A549 (cell line): ENCODE data around the gene ZNF844. TPM values are rescaled to one million over a fixed set of nuclear protein-coding genes. Genes with fewer than 3 reads are reported as not detected.

Source experiments
- ATAC-seq, 2 experiments: fragments of 200-7000 bp in 1 of 2; fragments of >200 bp in 1 of 2; cut with Nextera tagmentation in 1 of 2; cut with Tn5 transposase in 1 of 2; 3 replicates each; pipeline versions ENCODE4 v1.8.0 to v1.9.1; 2018 to 2020; ENCODE audit warnings: mild to moderate bottlenecking in 1 of 2, moderate library complexity in 1 of 2
- CTCF ChIA-PET: fragments of 300-600 bp; sonication (Branson Sonifier 250); formaldehyde crosslinking; extraction: SDS; loops from one replicate; lab custom pipeline; 2021; ENCODE audit warnings: antibody characterized with exemption, inconsistent platforms; lab: Yijun Ruan, JAX
- POLR2A ChIA-PET: fragments of 350-600 bp; formaldehyde crosslinking; extraction: SDS; loops from one replicate; lab custom pipeline; 2021; ENCODE audit warnings: antibody characterized with exemption, inconsistent platforms; lab: Yijun Ruan, JAX
- DNase-seq, 2 experiments: peaks; one replicate each; pipeline versions ENCODE4 v3.0.0 to v3.0.0-alpha.2; 2011 to 2016; ENCODE audit warnings: low read depth in 1 of 2, low spot score in 1 of 2
- FAIRE-seq: peaks from 2 replicates; lab custom pipeline; 2011; peaks lifted over from hg19 to GRCh38; lab: Jason Lieb, UNC
- H3K27ac ChIP-seq, 2 experiments: fragments of >200 bp; sonication (Bioruptor Twin); formaldehyde crosslinking; 3 replicates each; pipeline ENCODE4 v1.5.1; 2016 to 2017
- H3K4me1 ChIP-seq: fragments of >200 bp; sonication (Bioruptor Twin); formaldehyde crosslinking; 3 replicates; pipeline ENCODE4 v1.6.1; 2016
- H3K4me2 ChIP-seq: fragments of >200 bp; sonication (Bioruptor Twin); formaldehyde crosslinking; 3 replicates; pipeline ENCODE4 v1.6.1; 2016
- H3K4me3 ChIP-seq: fragments of >200 bp; sonication (Bioruptor Twin); formaldehyde crosslinking; 3 replicates; pipeline ENCODE4 v1.5.1; 2016
- H3K9me3 ChIP-seq: fragments of >200 bp; sonication (Bioruptor Twin); formaldehyde crosslinking; 3 replicates; pipeline ENCODE4 v1.6.1; 2016
- ATOH8 ChIP-seq: fragments of 250-450 bp; sonication (Bioruptor Pico); IDR thresholded peaks from 2 replicates; pipeline ENCODE4 v1.5.0; 2020; ENCODE audit warnings: low read depth, mild to moderate bottlenecking, moderate library complexity
- CHD2 ChIP-seq: fragments of 150-350 bp; IDR thresholded peaks from 2 replicates; pipeline ENCODE4 v1.6.1; 2014; ENCODE audit warnings: low read length; ENCODE audit not compliant: partially characterized antibody
- EHF ChIP-seq: fragments of 250-450 bp; sonication (Bioruptor Pico); IDR thresholded peaks from 2 replicates; pipeline ENCODE4 v1.5.0; 2020; ENCODE audit warnings: mild to moderate bottlenecking
- EHMT2 ChIP-seq: fragments of 200-600 bp; sonication (generic); IDR thresholded peaks from 2 replicates; pipeline ENCODE4 v1.6.1; 2016; ENCODE audit warnings: antibody characterized with exemption, low read depth, mild to moderate bottlenecking, moderate library complexity
- ELK1 ChIP-seq: fragments of 150-350 bp; IDR thresholded peaks from 2 replicates; pipeline ENCODE4 v1.6.1; 2014; ENCODE audit warnings: low read depth, mild to moderate bottlenecking, low read length
- ESRRA ChIP-seq: fragments of 150-350 bp; IDR thresholded peaks from 2 replicates; pipeline ENCODE4 v1.6.1; 2014; ENCODE audit warnings: mild to moderate bottlenecking, low read length, borderline replicate concordance
- FOSL2 ChIP-seq, 2 experiments: fragments of 450-650 bp in 1 of 2; fragments of >200 bp in 1 of 2; sonication (Bioruptor Twin) in 1 of 2; formaldehyde crosslinking; IDR thresholded peaks; 2 replicates each; pipeline versions ENCODE4 v1.5.0 to v1.6.1; 2016 to 2020; ENCODE audit warnings: mild to moderate bottlenecking in 1 of 2, moderate library complexity in 1 of 2
- HEYL ChIP-seq: fragments of 250-450 bp; sonication (Bioruptor Pico); IDR thresholded peaks from 2 replicates; pipeline ENCODE4 v1.8.0; 2021; ENCODE audit warnings: mild to moderate bottlenecking, moderate library complexity
- HOXA7 ChIP-seq: fragments of 250-450 bp; sonication (Bioruptor Pico); IDR thresholded peaks from 2 replicates; pipeline ENCODE4 v1.5.0; 2020; ENCODE audit warnings: mild to moderate bottlenecking, moderate library complexity
- JUN ChIP-seq, 2 experiments: fragments of >200 bp; sonication (Bioruptor Twin); formaldehyde crosslinking; IDR thresholded peaks; 2 replicates in 1 of 2; 3 replicates in 1 of 2; pipeline ENCODE4 v1.6.1; 2016 to 2017
- JUNB ChIP-seq: fragments of >200 bp; sonication (Bioruptor Twin); formaldehyde crosslinking; IDR thresholded peaks from 2 replicates; pipeline ENCODE4 v1.6.1; 2016
- MAX ChIP-seq: IDR thresholded peaks from 2 replicates; pipeline ENCODE4 v1.6.1; 2012
- MYC ChIP-seq: IDR thresholded peaks from 2 replicates; pipeline ENCODE4 v1.6.1; 2012; ENCODE audit warnings: mild to moderate bottlenecking, inconsistent platforms, low read length, improper control_type of control experiment, borderline replicate concordance
- POLR2AphosphoS2 ChIP-seq: conservative IDR thresholded peaks from 2 replicates; pipeline ENCODE4 v1.6.1; 2012; ENCODE audit warnings: low read length, improper control_type of control experiment, inconsistent platforms
- RARB ChIP-seq: fragments of 250-450 bp; sonication (Bioruptor Pico); IDR thresholded peaks from 2 replicates; pipeline ENCODE4 v1.8.0; 2021; ENCODE audit warnings: mild to moderate bottlenecking, moderate library complexity
- RFX5 ChIP-seq: fragments of 450-650 bp; IDR thresholded peaks from 2 replicates; pipeline ENCODE4 v1.7.1; 2014; ENCODE audit warnings: antibody characterized with exemption, mild to moderate bottlenecking, moderate library complexity
- ZNF302 ChIP-seq: fragments of 250-450 bp; sonication (Bioruptor Pico); IDR thresholded peaks from 2 replicates; pipeline ENCODE4 v1.9.0; 2021; ENCODE audit warnings: inconsistent platforms, mild to moderate bottlenecking, moderate library complexity
- ZSCAN20 ChIP-seq: fragments of 250-450 bp; sonication (Bioruptor Pico); IDR thresholded peaks from 2 replicates; pipeline ENCODE4 v1.8.0; 2022; ENCODE audit warnings: mild to moderate bottlenecking, moderate library complexity
- WGBS: methylation state at CpG from one replicate; pipeline ENCODE4 v1.1.6; 2017; ENCODE audit errors: missing lambda C conversion rate; 5-methylcytosine and 5-hydroxymethylcytosine counted together
- polyA plus RNA-seq, 4 experiments: library from polyadenylated mRNA; depleted of rRNA in 3 of 4; stranded (reverse); fragments of >200 nt; fragmentation: RNase III in 1 of 4; extraction: RNeasy Plus Mini Kit Qiagen cat#74134 plus additional on column Dnase treatment in 1 of 4; gene quantifications; 2 replicates in 3 of 4; 3 replicates in 1 of 4; pipeline ENCODE4 v1.2.3, GENCODE V29; 2011 to 2017
- TF ChIP-seq, protein P1 (sequence below): fragments of >200 bp; sonication (Bioruptor Twin); formaldehyde crosslinking; IDR thresholded peaks from 3 replicates; pipeline ENCODE4 v1.6.1; 2016
- TF ChIP-seq, protein P2 (sequence below): fragments of 450-650 bp; IDR thresholded peaks from 2 replicates; pipeline ENCODE4 v1.6.1; 2014; ENCODE audit warnings: antibody characterized with exemption

ZNF844 gene
- polyA plus RNA-seq, 2 of the 4 experiments (the other 2 are of a cell fraction), result not detected

GRCh38 chr19:12112701-12113100, 48.2 kb downstream of the ZNF844 start (continued):
- no peak for TF ChIP-seq JUN (IDR thresholded peaks at IDR 0.05)
- TF ChIP-seq JUNB, result no peak

- CTCF ChIA-PET, result no interaction called here
- no peak for DNase-seq
- Histone ChIP-seq H3K9me3 (peaks cover 4% of the 10 kb centered on the region; the same call in 1 of the 3 replicates), H3K4me1 (no peaks in the 10 kb centered on the region), H3K4me3 (no peak overlapping the region), H3K27ac (no peak overlapping the region), H3K4me2 (no peak overlapping the region)
- POLR2A ChIA-PET, result no interaction called here
- TF ChIP-seq, protein P1, sequence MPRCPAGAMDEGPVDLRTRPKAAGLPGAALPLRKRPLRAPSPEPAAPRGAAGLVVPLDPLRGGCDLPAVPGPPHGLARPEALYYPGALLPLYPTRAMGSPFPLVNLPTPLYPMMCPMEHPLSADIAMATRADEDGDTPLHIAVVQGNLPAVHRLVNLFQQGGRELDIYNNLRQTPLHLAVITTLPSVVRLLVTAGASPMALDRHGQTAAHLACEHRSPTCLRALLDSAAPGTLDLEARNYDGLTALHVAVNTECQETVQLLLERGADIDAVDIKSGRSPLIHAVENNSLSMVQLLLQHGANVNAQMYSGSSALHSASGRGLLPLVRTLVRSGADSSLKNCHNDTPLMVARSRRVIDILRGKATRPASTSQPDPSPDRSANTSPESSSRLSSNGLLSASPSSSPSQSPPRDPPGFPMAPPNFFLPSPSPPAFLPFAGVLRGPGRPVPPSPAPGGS, result no peak
- ATAC-seq, result no peak
- FAIRE-seq, result no peak
- 12% methylated on average over 5 of the region's 5 CpGs for WGBS
These were observed 48.6 kb downstream of the ZNF844 start for GRCh38 chr19:12113121-12113520.

DNA sequence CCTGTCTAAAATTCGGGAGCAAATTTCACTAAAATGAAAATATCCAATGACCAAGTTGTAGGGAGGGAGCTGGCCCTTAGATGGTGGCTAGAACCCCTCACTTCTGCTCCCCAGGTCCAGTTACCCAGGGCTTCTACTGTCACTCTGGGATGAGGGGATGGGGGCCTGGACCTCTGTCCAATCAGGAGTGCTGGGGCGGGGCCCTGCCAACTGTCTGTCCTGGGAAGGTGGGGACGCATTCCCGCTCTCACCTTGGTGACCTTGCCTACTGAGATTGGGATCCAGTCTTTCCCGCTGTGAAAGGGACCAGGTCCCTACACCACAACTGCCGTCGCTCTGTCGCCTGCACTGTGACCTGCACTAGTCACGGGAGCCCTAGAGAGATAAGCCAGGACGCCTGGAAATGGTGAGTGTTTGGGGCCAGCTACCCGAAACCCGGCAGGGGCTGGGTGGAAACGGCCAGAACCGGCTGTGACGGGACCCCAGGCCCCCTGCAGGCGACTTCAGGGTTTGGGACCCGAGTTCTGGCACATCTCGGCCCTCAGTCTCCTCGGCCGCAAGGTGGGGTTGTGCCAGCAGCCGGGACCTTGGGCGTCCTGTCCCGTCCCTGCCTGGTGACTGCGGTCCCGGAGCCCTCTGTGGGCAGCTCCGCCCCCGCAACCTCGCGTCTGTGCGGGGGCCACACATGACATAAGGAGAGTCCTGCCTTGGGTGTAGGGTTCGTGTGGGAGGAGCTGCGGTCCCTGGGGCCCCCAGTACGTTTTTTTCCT, 52.9 kb downstream of the ZNF844 start:
- POLR2A ChIA-PET, result no interaction called here
- no peak for ATAC-seq
- Histone ChIP-seq H3K4me3 (no peak overlapping the region), H3K4me2 (no peak overlapping the region), H3K27ac (no peak overlapping the region), H3K9me3 (peaks cover 3% of the 10 kb centered on the region; the same call in 1 of the 3 replicates), H3K4me1 (no peaks in the 10 kb centered on the region)
- TF ChIP-seq ZNF302 (CRISPR knock-in tag), result no peak
- TF ChIP-seq ESRRA, result no peak
- TF ChIP-seq POLR2AphosphoS2, result no peak
- no peak for TF ChIP-seq RARB (CRISPR knock-in tag)
- TF ChIP-seq MAX, result no peak
- TF ChIP-seq HOXA7 (CRISPR knock-in tag), result no peak
- TF ChIP-seq JUN (IDR thresholded peaks at IDR 0.05), result no peak
- TF ChIP-seq EHMT2, result no peak
- TF ChIP-seq ZSCAN20, result no peak
- no peak for TF ChIP-seq MYC
- TF ChIP-seq, protein P1, result no peak
- no peak for TF ChIP-seq RFX5
- no peak for TF ChIP-seq CHD2
- TF ChIP-seq ELK1, result no peak
- no peak for TF ChIP-seq FOSL2 (IDR thresholded peaks at IDR 0.05)
- no peak for TF ChIP-seq FOSL2 (CRISPR knock-in tag; IDR thresholded peaks at IDR 0.05)
- TF ChIP-seq EHF (CRISPR knock-in tag), result no peak
- TF ChIP-seq, protein P2, sequence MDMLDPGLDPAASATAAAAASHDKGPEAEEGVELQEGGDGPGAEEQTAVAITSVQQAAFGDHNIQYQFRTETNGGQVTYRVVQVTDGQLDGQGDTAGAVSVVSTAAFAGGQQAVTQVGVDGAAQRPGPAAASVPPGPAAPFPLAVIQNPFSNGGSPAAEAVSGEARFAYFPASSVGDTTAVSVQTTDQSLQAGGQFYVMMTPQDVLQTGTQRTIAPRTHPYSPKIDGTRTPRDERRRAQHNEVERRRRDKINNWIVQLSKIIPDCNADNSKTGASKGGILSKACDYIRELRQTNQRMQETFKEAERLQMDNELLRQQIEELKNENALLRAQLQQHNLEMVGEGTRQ, result no peak
- no peak for TF ChIP-seq HEYL
- TF ChIP-seq ATOH8 (CRISPR knock-in tag), result no peak
- no peak for DNase-seq
- CTCF ChIA-PET, result interaction anchor here (0.5 kb wide), 1 partner anchor 19 kb away, joined by 3 read pairs; no protein-coding TSS in a partner anchor
- WGBS, result 57% methylated on average over 14 of the region's 33 CpGs
- FAIRE-seq, result no peak
